Smooth muscle cell (in vitro differentiated cells): ENCODE measurements around the gene SOWAHD. TPM values are rescaled to one million over a fixed set of nuclear protein-coding genes. Genes with fewer than 3 reads are reported as not detected.

Source experiments
- DNase-seq: peaks from one replicate; lab custom pipeline; 2025; ENCODE audit not compliant: unreplicated experiment; lab: John Stamatoyannopoulos, UW
- H2AFZ ChIP-seq: fragments of 200-600 bp; sonication (generic); 2 replicates; pipeline ENCODE4 v1.6.0; 2016; ENCODE audit warnings: antibody characterized with exemption, low read depth, mild to moderate bottlenecking
- H3F3A ChIP-seq: fragments of 200-600 bp; sonication (generic); 2 replicates; pipeline ENCODE4 v1.6.0; 2017; ENCODE audit warnings: antibody characterized with exemption, low read depth
- H3K27ac ChIP-seq: fragments of 200-600 bp; sonication (generic); 2 replicates; pipeline ENCODE4 v1.5.1; 2016; ENCODE audit warnings: low read depth, mild to moderate bottlenecking
- H3K27me3 ChIP-seq: fragments of 200-600 bp; sonication (generic); 2 replicates; pipeline ENCODE4 v1.6.1; 2016; ENCODE audit warnings: low read depth, mild to moderate bottlenecking
- H3K36me3 ChIP-seq: fragments of 200-600 bp; sonication (generic); 2 replicates; pipeline ENCODE4 v1.5.1; 2016; ENCODE audit warnings: low read depth
- H3K4me1 ChIP-seq: fragments of 200-600 bp; sonication (generic); 2 replicates; pipeline ENCODE4 v1.5.1; 2016; ENCODE audit warnings: low read depth
- H3K4me2 ChIP-seq: fragments of 200-600 bp; sonication (generic); 2 replicates; pipeline ENCODE4 v1.6.0; 2016; ENCODE audit warnings: mild to moderate bottlenecking
- H3K4me3 ChIP-seq: fragments of 200-600 bp; sonication (generic); 2 replicates; pipeline ENCODE4 v1.5.1; 2016; ENCODE audit warnings: mild to moderate bottlenecking
- H3K79me2 ChIP-seq: fragments of 200-600 bp; sonication (generic); 2 replicates; pipeline ENCODE4 v1.6.0; 2016; ENCODE audit warnings: low read depth, mild to moderate bottlenecking
- H3K9ac ChIP-seq: fragments of 200-600 bp; sonication (generic); 2 replicates; pipeline ENCODE4 v1.6.0; 2016; ENCODE audit warnings: low read depth
- H3K9me3 ChIP-seq: fragments of 200-600 bp; sonication (generic); replicated peaks from 2 replicates; pipeline ENCODE4 v1.5.1; 2016; ENCODE audit warnings: low read depth
- H4K20me1 ChIP-seq: fragments of 200-600 bp; sonication (generic); 2 replicates; pipeline ENCODE4 v1.6.0; 2016; ENCODE audit warnings: low read depth
- CTCF ChIP-seq: fragments of 200-600 bp; sonication (generic); IDR thresholded peaks from 2 replicates; pipeline ENCODE4 v1.5.1; 2017; ENCODE audit warnings: borderline replicate concordance, mild to moderate bottlenecking, antibody characterized with exemption; ENCODE audit not compliant: insufficient read depth, poor library complexity, severe bottlenecking
- WGBS: methylation state at CpG from one replicate; pipeline ENCODE4 v1.1.7; 2016; ENCODE audit warnings: low lambda C conversion rate; 5-methylcytosine and 5-hydroxymethylcytosine counted together
- polyA plus RNA-seq: library from polyadenylated mRNA; unstranded; fragments of >200 nt; fragmentation: Nextera tagmentation; extraction: Ambion mirVana; gene quantifications from 2 replicates; pipeline ENCODE4 v1.2.1, GENCODE V29; 2016
- total RNA-seq: library from RNA; depleted of rRNA; stranded (reverse); fragments of >200 nt; gene quantifications from 2 replicates; pipeline ENCODE4 v1.2.3, GENCODE V29; 2014

SOWAHD gene
- total and polyA plus RNA-seq, 2 experiments from 2014 or later, result not detected

DNA sequence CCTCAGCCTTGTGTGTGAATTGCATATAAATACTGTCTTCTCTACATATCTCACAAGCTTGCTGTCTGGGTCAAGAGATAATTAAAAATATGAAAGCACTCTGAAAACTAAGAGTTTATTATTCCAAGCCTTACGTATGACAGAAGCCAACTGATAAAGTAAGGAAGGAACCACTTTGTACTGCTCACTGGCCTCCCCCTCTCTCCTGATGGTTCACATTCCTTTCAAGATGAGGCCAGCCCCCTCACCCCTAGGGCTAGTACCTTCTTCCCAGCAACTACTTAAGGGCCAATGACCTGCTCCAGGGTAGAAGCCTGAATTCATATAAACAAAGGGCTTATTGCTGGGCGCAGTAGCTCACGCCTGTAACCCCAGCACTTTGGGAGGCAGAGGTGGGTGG lies 5.4 kb upstream of the SOWAHD start:
- Histone ChIP-seq H3K27ac (no peak overlapping the region), H3K9ac (no peak overlapping the region), H3K9me3 (no peaks in the 10 kb centered on the region), H3K79me2 (no peaks in the 10 kb centered on the region), H3K4me2 (no peak overlapping the region), H3K27me3 (no peaks in the 10 kb centered on the region), H2AFZ (no peak overlapping the region), H3K36me3 (no peaks in the 10 kb centered on the region), H3F3A (no peaks in the 10 kb centered on the region), H3K4me3 (no peak overlapping the region), H4K20me1 (no peaks in the 10 kb centered on the region), H3K4me1 (no peaks in the 10 kb centered on the region)
- 69% methylated on average over 3 of the region's 3 CpGs for WGBS
- TF ChIP-seq CTCF, result no peak
- DNase-seq, result no peak

GRCh38 chrX:119753639-119754257 lies 4.6 kb upstream of the SOWAHD start:
- no peak for DNase-seq
- Histone ChIP-seq H3K4me3 (no peak overlapping the region), H3K9ac (no peak overlapping the region), H3K36me3 (no peaks in the 10 kb centered on the region), H3K9me3 (no peaks in the 10 kb centered on the region), H3F3A (no peaks in the 10 kb centered on the region), H4K20me1 (no peaks in the 10 kb centered on the region), H2AFZ (no peak overlapping the region), H3K27me3 (no peaks in the 10 kb centered on the region), H3K79me2 (no peaks in the 10 kb centered on the region), H3K27ac (no peak overlapping the region), H3K4me2 (no peak overlapping the region), H3K4me1 (no peaks in the 10 kb centered on the region)
- WGBS, result 61% methylated on average over 8 of the region's 8 CpGs
- peak; percentile 29 for TF ChIP-seq CTCF

GRCh38 chrX:119755981-119756533 lies 2.3 kb upstream of the SOWAHD start:
- Histone ChIP-seq H3K4me2 (no peak overlapping the region), H3K9me3 (no peaks in the 10 kb centered on the region), H4K20me1 (no peaks in the 10 kb centered on the region), H3K4me1 (no peaks in the 10 kb centered on the region), H3K9ac (no peak overlapping the region), H3K4me3 (no peak overlapping the region), H3K79me2 (no peaks in the 10 kb centered on the region), H2AFZ (no peak overlapping the region), H3K27ac (no peak overlapping the region), H3K36me3 (no peaks in the 10 kb centered on the region), H3F3A (no peaks in the 10 kb centered on the region), H3K27me3 (peaks cover 12% of the 10 kb centered on the region)
- WGBS, result 64% methylated on average over 7 of the region's 7 CpGs
- DNase-seq, result no peak
- TF ChIP-seq CTCF, result no peak
